Measurements from ENCODE around the gene PXYLP1. TPM values are rescaled to one million over a fixed set of nuclear protein-coding genes. Genes with fewer than 3 reads are reported as not detected.
A peak's percentile ranks its signal among the peaks of the same experiment; 100 is the strongest.

PXYLP1 gene
- total RNA-seq, 1 experiment from 2014 or later: 5.6 TPM

GRCh38 chr3:141272906-141273662, 41.5 kb downstream of the PXYLP1 start:
- DNase-seq (ENCODE audit: low spot score): no peak

GRCh38 chr3:141273700-141274410, 42.2 kb downstream of the PXYLP1 start:
- DNase-seq (ENCODE audit: low spot score): no peak

GRCh38 chr3:141274411-141275031, 42.9 kb downstream of the PXYLP1 start:
- DNase-seq (ENCODE audit: low spot score): no peak

- peak; percentile 46 for DNase-seq (ENCODE audit: low spot score)
Observed at GRCh38 chr3:141275032-141275422, 43.4 kb downstream of the PXYLP1 start.

GRCh38 chr3:141275511-141275910, 43.9 kb downstream of the PXYLP1 start:
- no peak for DNase-seq (ENCODE audit: low spot score)

- DNase-seq (ENCODE audit: low spot score): no peak
Observed at GRCh38 chr3:141275973-141276372, 44.3 kb downstream of the PXYLP1 start.

- no peak for DNase-seq (ENCODE audit: low spot score)
Observed at GRCh38 chr3:141276398-141276797, 44.8 kb downstream of the PXYLP1 start.

GRCh38 chr3:141277451-141277850, 45.8 kb downstream of the PXYLP1 start:
- DNase-seq (ENCODE audit: low spot score): no peak

- DNase-seq (ENCODE audit: low spot score): no peak
Observed at GRCh38 chr3:141278196-141279076, 46.8 kb downstream of the PXYLP1 start.

GRCh38 chr3:141279077-141279967, 47.7 kb downstream of the PXYLP1 start:
- peak; percentile 42 for DNase-seq (ENCODE audit: low spot score)

- peak; percentile 81 for DNase-seq (ENCODE audit: low spot score)
Observed at GRCh38 chr3:141280086-141280485, 48.5 kb downstream of the PXYLP1 start.

- DNase-seq (ENCODE audit: low spot score): peak; percentile 62
Observed at GRCh38 chr3:141280690-141281089, 49.1 kb downstream of the PXYLP1 start.

GRCh38 chr3:141285570-141285969, 53.9 kb downstream of the PXYLP1 start:
- DNase-seq (ENCODE audit: low spot score): no peak

- no peak for DNase-seq (ENCODE audit: low spot score)
Observed at GRCh38 chr3:141286856-141287255, 55.2 kb downstream of the PXYLP1 start.

- DNase-seq (ENCODE audit: low spot score): no peak
Observed at GRCh38 chr3:141287326-141287725, 55.7 kb downstream of the PXYLP1 start.

- DNase-seq (ENCODE audit: low spot score): no peak
Observed at GRCh38 chr3:141288336-141288990, 56.8 kb downstream of the PXYLP1 start.

- DNase-seq (ENCODE audit: low spot score): no peak
Observed at GRCh38 chr3:141289228-141289772, 57.7 kb downstream of the PXYLP1 start.

- no peak for DNase-seq (ENCODE audit: low spot score)
Observed at GRCh38 chr3:141291559-141292355, 60.1 kb downstream of the PXYLP1 start.
